PFSK-1 (cell line): ENCODE results near the gene FLCN.

Experiments
- POLR2AphosphoS5 ChIP-seq: IDR thresholded peaks from 2 replicates; pipeline ENCODE4 v1.6.1; 2012; ENCODE audit warnings: low read depth, mild to moderate bottlenecking, control low read depth, low read length, moderate library complexity
- SIN3A ChIP-seq: IDR thresholded peaks from 2 replicates; pipeline ENCODE4 v1.6.1; 2012; ENCODE audit warnings: mild to moderate bottlenecking, low read length, moderate library complexity, borderline replicate concordance; ENCODE audit not compliant: insufficient read depth

DNA sequence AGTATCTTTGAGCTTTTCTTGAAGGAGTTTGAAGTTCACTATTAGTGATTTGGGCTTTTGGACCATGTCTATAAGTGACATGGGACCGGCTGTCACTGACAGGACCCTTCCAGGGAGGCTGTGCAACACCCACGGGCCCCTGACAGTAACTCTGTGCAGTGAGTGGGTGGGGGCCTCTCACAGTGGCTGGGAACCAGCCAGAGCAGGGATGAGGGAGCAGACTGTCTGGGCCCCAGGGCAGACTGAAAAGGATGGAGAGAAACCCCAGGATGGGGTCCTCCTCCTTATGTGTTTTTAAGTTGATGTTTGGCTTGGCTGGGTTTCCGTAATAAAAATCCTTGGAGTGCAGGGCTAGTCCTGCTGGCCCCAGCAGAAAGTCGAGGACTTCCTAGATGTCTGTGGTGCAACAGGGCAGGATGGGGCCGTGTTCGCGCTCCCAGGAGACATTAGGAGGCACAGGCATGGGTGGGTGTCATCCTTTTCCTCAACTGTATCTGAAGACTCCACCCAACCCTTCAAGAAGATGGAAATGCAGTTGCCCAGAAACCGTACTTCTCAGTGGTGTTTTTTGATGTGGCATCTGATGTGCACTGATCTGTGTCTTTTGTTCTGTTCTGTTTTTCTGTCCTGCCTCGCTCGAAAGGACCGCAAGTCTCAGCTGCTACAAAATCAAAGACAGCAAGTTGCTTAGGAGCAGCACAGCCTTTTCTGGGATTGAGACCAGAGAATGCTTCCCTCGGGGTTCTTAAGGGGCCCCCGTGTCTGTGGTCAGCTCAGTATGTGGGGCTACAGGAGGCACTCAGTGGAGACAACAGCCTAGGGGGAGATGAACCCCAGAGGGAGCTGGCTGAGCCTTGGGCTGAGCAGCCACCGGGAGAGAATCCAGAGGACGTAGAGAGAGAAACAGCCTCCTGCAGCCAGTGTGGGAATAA, 55.0 kb downstream of the FLCN start:
- TF ChIP-seq POLR2AphosphoS5 (no peak), SIN3A (no peak)
